Epithelial cell of esophagus (primary cell): ENCODE data around the gene RAB1B.
"Not testable (repeated sequence)": the region's sequence is repeated elsewhere in the genome, so short reads cannot be mapped to it uniquely, and the experiment has no call there.

Source experiments
- DNase-seq: peaks from one replicate; pipeline ENCODE4 v3.0.0; 2010; ENCODE audit warnings: low read depth
- H3K4me3 ChIP-seq: 2 replicates; pipeline ENCODE4 v1.5.1; 2011; ENCODE audit warnings: mild to moderate bottlenecking, low read length, control low read depth
- TF ChIP-seq, protein P1 (sequence below): IDR thresholded peaks from 2 replicates; pipeline ENCODE4 v1.5.1; 2011; ENCODE audit warnings: low read depth, mild to moderate bottlenecking, low read length, control low read depth, inconsistent platforms; ENCODE audit not compliant: insufficient read depth; ENCODE audit errors: missing control alignments

Gene RAB1B

DNA sequence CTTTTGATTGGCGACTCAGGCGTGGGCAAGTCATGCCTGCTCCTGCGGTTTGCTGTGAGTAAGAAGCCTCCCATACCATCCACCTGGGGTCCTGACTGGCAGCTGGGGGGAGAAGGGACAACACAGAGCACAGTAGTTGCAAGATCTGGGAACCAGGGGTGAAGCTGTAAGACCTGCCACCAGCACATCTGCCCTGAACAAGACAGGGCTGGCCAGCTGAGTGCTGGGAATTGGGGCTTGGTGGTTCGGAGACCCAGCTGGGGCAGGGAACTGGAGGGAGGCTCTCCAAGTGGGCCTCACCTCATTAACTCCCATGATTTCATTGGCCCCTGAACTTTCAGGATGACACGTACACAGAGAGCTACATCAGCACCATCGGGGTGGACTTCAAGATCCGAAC, 3.4 kb downstream of the RAB1B start:
- H3K4me3 ChIP-seq = no peak overlapping the region
- DNase-seq = no peak
- TF ChIP-seq, protein P1, sequence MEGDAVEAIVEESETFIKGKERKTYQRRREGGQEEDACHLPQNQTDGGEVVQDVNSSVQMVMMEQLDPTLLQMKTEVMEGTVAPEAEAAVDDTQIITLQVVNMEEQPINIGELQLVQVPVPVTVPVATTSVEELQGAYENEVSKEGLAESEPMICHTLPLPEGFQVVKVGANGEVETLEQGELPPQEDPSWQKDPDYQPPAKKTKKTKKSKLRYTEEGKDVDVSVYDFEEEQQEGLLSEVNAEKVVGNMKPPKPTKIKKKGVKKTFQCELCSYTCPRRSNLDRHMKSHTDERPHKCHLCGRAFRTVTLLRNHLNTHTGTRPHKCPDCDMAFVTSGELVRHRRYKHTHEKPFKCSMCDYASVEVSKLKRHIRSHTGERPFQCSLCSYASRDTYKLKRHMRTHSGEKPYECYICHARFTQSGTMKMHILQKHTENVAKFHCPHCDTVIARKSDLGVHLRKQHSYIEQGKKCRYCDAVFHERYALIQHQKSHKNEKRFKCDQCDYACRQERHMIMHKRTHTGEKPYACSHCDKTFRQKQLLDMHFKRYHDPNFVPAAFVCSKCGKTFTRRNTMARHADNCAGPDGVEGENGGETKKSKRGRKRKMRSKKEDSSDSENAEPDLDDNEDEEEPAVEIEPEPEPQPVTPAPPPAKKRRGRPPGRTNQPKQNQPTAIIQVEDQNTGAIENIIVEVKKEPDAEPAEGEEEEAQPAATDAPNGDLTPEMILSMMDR = no peak

GRCh38 chr11:66272596-66272995, 4.2 kb downstream of the RAB1B start:
- DNase-seq = no peak
- TF ChIP-seq, protein P1 = no peak
- H3K4me3 ChIP-seq = no peak overlapping the region

DNA sequence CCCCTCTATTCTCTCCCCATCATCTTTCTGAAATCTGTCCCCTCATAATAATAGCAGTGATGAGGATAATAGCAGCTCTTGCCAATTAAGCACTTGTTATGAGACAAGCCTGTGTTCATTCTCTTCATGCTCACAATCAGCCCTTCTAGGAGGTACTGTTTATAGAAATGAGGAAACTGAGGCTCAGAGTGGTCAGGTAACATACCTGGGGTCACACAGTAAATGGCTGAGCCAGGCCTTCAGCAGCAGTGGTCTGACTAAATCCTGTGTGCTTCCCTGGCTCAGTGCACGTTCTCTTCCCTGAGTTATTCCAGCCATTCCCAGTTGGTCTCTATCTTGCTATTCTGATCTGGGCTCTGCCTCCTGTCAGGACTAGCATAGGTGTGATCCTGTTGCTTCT, 5.8 kb downstream of the RAB1B start:
- TF ChIP-seq, protein P1 = no peak
- no peak overlapping the region for H3K4me3 ChIP-seq
- DNase-seq = no peak

DNA sequence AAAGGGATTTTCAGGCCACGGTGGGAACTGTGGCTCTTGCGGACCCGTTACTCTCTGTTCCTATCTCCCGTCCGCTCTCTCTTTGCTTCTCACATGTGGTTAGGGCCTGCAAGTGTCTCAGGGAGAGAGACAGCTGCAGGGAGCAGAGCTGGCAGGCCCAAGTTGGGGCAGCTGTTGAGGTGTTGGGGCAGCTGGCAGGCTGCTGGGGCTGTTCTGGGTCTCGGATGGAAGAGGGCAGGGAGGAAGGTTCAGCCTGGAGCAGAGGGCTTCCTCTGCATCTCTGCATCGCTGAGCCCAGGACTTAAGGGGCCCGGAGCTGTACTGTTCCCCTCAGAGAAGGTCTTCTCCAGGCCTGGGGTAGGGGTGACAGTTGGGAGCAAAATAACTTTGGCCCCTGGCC, 7.0 kb downstream of the RAB1B start:
- H3K4me3 ChIP-seq = no peak overlapping the region
- TF ChIP-seq, protein P1 = no peak
- DNase-seq = no peak

DNA sequence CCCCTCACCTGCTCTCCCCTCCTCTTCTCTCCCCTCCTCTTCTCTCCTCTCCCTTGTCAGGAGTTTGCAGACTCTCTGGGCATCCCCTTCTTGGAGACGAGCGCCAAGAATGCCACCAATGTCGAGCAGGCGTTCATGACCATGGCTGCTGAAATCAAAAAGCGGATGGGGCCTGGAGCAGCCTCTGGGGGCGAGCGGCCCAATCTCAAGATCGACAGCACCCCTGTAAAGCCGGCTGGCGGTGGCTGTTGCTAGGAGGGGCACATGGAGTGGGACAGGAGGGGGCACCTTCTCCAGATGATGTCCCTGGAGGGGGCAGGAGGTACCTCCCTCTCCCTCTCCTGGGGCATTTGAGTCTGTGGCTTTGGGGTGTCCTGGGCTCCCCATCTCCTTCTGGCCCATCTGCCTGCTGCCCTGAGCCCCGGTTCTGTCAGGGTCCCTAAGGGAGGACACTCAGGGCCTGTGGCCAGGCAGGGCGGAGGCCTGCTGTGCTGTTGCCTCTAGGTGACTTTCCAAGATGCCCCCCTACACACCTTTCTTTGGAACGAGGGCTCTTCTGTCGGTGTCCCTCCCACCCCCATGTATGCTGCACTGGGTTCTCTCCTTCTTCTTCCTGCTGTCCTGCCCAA, 7.7 kb downstream of the RAB1B start:
- TF ChIP-seq, protein P1 = no peak

GRCh38 chr11:66276619-66277018, 8.2 kb downstream of the RAB1B start:
- DNase-seq, H3K4me3 ChIP-seq: not testable (repeated sequence)

More for the DNA sequence above, 7.7 kb downstream of the RAB1B start:
- no peak for DNase-seq
- H3K4me3 ChIP-seq = no peak overlapping the region

DNA sequence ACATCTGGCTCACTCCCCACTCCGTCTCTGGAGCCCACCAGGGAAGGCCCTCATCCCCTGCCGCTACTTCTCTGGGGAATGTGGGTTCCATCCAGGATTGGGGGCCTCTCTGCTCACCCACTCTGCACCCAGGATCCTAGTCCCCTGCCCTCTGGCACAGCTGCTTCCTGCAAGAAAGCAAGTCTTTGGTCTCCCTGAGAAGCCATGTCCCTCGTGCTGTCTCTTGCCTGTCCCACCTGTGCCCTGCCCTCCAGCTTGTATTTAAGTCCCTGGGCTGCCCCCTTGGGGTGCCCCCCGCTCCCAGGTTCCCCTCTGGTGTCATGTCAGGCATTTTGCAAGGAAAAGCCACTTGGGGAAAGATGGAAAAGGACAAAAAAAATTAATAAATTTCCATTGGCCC, 8.6 kb downstream of the RAB1B start:
- DNase-seq, H3K4me3 ChIP-seq: not testable (repeated sequence)

- TF ChIP-seq, protein P1 = no peak
- H3K4me3 ChIP-seq = no peak within 1 kb of the TSS
- no peak for DNase-seq
These were observed 9.3 kb downstream of the RAB1B start, which contains the start of gene CNIH2 for GRCh38 chr11:66277471-66278362. Gene CNIH2, plus strand, starts transcription at chr11:66278175. Its CDS starts 282 bp downstream, at chr11:66278457.
